GM12878 (cell line): ENCODE results near the gene ZNF646. TPM values are rescaled to one million over a fixed set of nuclear protein-coding genes. Genes with fewer than 3 reads are reported as not detected.

Source experiments
- CEBPZ ChIP-seq: fragments of 150-350 bp; IDR thresholded peaks from 2 replicates; pipeline ENCODE4 v1.6.1; 2016; ENCODE audit warnings: low read depth, low read length
- CUX1 ChIP-seq: IDR thresholded peaks from 2 replicates; pipeline ENCODE4 v1.6.1; 2012; ENCODE audit warnings: improper control_type of control experiment, low read depth, low read length; ENCODE audit not compliant: insufficient replicate concordance
- E4F1 ChIP-seq: fragments of 450-650 bp; IDR thresholded peaks from 2 replicates; pipeline ENCODE4 v1.6.1; 2018; ENCODE audit warnings: borderline replicate concordance, mild to moderate bottlenecking; ENCODE audit not compliant: partially characterized antibody
- HCFC1 ChIP-seq: fragments of 150-350 bp; IDR thresholded peaks from 2 replicates; pipeline ENCODE4 v1.6.1; 2014; ENCODE audit warnings: low read length
- HSF1 ChIP-seq: fragments of 150-350 bp; IDR thresholded peaks from 2 replicates; pipeline ENCODE4 v1.6.1; 2014; ENCODE audit warnings: mild to moderate bottlenecking, low read depth, low read length
- LARP7 ChIP-seq: fragments of 450-650 bp; IDR thresholded peaks from 2 replicates; pipeline ENCODE4 v1.6.1; 2017; ENCODE audit warnings: mild to moderate bottlenecking
- MTA3 ChIP-seq: IDR thresholded peaks from 2 replicates; pipeline ENCODE4 v1.6.1; 2012; ENCODE audit warnings: low read length, inconsistent platforms, borderline replicate concordance
- NBN ChIP-seq: fragments of 450-650 bp; IDR thresholded peaks from 2 replicates; pipeline ENCODE4 v1.6.1; 2016
- NR2C1 ChIP-seq: fragments of 450-650 bp; IDR thresholded peaks from 2 replicates; pipeline ENCODE4 v1.6.1; 2017; ENCODE audit warnings: antibody characterized with exemption, mild to moderate bottlenecking, moderate library complexity
- POLR2AphosphoS5 ChIP-seq: IDR thresholded peaks from 2 replicates; pipeline ENCODE4 v1.6.1; 2011; ENCODE audit warnings: mild to moderate bottlenecking, low read length, inconsistent platforms
- PRDM15 ChIP-seq: fragments of 450-650 bp; formaldehyde crosslinking; IDR thresholded peaks from 2 replicates; pipeline ENCODE4 v1.4.0; 2020; ENCODE audit warnings: mild to moderate bottlenecking, moderate library complexity
- polyA plus RNA-seq, 11 experiments: library from polyadenylated mRNA; depleted of rRNA in 4 of 11; unstranded in 6 of 11; stranded (reverse) in 5 of 11; fragments of >200 nt; fragmentation: Nextera tagmentation in 4 of 11; fragmentation: Illumina TruSeq in 1 of 11; extraction: Ambion mirVana in 4 of 11; extraction: Trizol in 1 of 11; gene quantifications; 1 replicate in 1 of 11; 2 replicates in 10 of 11; pipeline versions ENCODE4 v1.2.1 to v1.2.3, GENCODE V29; 2011 to 2016; ENCODE audit warnings: inconsistent platforms in 2 of 11, missing spikeins in 2 of 11, low read depth in 1 of 11
- total RNA-seq, 4 experiments: library from RNA; depleted of rRNA in 3 of 4; stranded (reverse); fragments of >200 nt in 3 of 4; fragmentation: Illumina TruSeq in 1 of 4; extraction: Trizol in 1 of 4; gene quantifications; 2 replicates each; pipeline versions ENCODE4 v1.2.1 to v1.2.3, GENCODE V29; 2013 to 2021

The ZNF646 gene
- total and polyA plus RNA-seq, 10 of the 15 experiments (the other 5 are each of a cell fraction or from before 2014, with no cell fraction given) = 0.10 to 21.8 (median 6.4) TPM

- TF ChIP-seq HSF1 = no peak
- TF ChIP-seq E4F1 = no peak
- no peak for TF ChIP-seq NR2C1
- no peak for TF ChIP-seq PRDM15 (CRISPR knock-in tag)
- TF ChIP-seq LARP7 = no peak; the same call in 1 of the 2 replicates
- no peak for TF ChIP-seq MTA3
- peak; percentile 93 for TF ChIP-seq HCFC1
- TF ChIP-seq CEBPZ = no peak
- TF ChIP-seq NBN = 0 out of 2 replicates have a peak, but pooled peaks have one; percentile 47
- no peak for TF ChIP-seq CUX1
- peak; percentile 29; the same call in 1 of the 2 replicates for TF ChIP-seq POLR2AphosphoS5
Observed at GRCh38 chr16:31033709-31034492, 40.3 kb upstream of the ZNF646 start (continued).
